ENCODE data around the gene SLC30A9. TPM values are rescaled to one million over a fixed set of nuclear protein-coding genes. Genes with fewer than 3 reads are reported as not detected.

SLC30A9 gene
- total RNA-seq, 1 donor from 2014 or later = 35.9 TPM

GRCh38 chr4:41999321-41999720, 9.0 kb downstream of the SLC30A9 start:
- DNase-seq (ENCODE audit: low read depth in 2 of 2) = no peak

DNA sequence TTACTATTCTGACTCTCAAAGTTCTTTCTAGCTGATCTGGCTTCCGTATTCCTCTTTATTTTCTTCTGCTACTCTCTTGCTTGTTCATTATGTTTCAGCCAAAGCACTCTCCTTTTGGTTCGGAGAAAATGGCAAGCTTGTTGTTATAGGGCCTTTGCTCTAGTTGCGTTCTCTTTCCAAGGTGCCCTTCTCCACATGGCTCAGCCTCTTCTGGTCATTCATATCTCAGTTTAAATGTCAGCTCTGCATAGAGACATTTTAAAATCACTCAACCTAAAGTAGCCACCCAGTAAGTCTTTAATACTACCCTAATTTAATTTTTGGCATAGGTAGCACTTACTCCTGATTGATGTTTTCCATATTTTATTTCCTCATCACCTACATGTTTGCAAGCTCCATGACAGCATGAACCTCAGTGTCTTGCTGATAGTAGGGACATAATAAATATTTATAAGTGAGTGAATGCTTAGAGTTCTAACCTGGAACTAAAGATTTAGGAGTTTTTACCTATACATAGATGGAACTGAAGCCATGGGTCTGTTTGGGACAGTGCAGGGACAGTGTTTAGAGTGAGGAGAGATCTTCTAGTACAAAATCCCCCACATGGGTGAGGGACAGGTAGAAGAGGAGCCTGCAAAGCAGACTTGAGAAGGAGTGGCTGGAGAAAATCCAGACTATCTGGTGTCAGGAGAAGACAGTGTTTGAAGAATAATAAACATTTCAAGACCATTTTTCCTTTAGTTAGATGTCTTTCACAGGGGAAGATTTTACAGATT, 17.9 kb downstream of the SLC30A9 start:
- DNase-seq (ENCODE audit: low read depth in 2 of 2) = no peak

DNA sequence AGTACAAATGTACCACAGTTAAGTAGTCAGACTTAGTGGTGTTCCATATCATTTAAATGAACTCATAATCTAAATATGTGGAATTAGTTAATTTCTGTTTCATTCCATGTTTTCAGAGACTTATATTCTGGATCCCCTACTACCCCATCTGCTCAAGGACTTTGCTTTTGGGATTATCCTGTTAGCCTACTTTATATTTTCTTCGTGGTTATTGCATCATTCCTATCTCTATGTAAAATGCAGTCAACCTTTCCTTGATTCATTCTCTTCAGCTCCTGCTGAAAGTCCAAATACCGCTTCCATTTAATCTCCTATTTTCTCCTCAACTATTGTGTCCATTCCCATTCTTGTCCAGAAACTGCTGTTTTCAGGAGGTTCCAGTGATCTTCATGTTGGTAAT, 25.1 kb downstream of the SLC30A9 start:
- DNase-seq (ENCODE audit: low read depth in 2 of 2) = no peak

GRCh38 chr4:42018451-42018850, 28.1 kb downstream of the SLC30A9 start:
- no peak for DNase-seq (ENCODE audit: low read depth in 2 of 2)

DNA sequence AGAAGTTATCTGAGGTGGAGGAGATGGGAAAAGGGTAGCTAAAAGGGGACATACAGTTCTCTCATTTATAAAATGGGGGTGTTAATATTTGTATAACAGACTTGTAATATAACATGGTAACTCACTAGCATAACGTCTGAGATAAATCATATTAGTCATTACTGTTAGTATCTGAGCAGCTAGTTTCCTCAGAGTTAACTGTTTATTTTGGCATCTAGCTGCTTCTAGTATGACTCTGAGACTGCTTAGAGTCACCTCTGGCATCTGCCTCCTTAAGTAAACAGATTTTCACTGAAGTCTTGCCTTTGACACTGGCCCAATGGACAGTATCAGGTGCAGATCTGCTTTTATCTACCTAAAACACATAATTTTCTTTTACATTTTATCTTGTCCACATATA, 58.1 kb downstream of the SLC30A9 start:
- peak in 1 of 2 donors; percentile 81 for DNase-seq (ENCODE audit: low read depth in 2 of 2)

GRCh38 chr4:42050516-42051249, 60.4 kb downstream of the SLC30A9 start:
- DNase-seq (ENCODE audit: low read depth in 2 of 2) = no peak

- no peak for DNase-seq (ENCODE audit: low read depth in 2 of 2)
These were observed 76.1 kb downstream of the SLC30A9 start for GRCh38 chr4:42066402-42066801.

- no peak for DNase-seq (ENCODE audit: low read depth in 2 of 2)
These were observed 76.9 kb downstream of the SLC30A9 start for GRCh38 chr4:42067264-42067663.

GRCh38 chr4:42070463-42070862, 80.1 kb downstream of the SLC30A9 start:
- no peak for DNase-seq (ENCODE audit: low read depth in 2 of 2)

GRCh38 chr4:42074294-42074693, 84.0 kb downstream of the SLC30A9 start:
- DNase-seq (ENCODE audit: low read depth in 2 of 2) = no peak

DNA sequence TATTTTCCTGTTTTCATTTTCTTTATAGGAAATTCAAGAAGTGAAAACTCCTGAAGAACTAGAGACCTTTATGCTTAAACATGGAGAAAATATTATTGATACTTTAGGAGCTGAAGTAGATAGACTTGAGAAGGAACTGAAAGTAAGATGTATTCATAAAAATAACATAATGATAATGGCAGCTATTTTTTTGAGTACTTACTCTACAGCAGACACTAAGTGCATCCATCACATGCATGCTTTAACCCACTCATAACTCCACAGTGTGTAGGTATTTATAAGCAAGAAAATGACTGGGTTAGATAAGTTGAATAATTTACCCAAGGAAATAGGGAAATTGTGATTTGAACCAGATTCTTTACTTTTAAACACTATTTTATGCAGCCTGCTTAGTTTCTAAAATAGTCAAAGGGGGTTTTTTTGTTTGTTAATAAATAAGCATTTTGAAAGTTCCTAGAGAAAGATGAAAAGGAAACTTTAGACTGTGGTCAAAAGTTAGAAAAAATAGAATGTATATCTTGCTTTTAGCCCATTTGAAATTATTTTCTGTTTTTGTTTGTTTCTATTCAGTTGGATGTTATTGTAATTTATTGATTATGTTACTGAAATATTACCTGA, 88.0 kb downstream of the SLC30A9 start:
- no peak for DNase-seq (ENCODE audit: low read depth in 2 of 2)

DNA sequence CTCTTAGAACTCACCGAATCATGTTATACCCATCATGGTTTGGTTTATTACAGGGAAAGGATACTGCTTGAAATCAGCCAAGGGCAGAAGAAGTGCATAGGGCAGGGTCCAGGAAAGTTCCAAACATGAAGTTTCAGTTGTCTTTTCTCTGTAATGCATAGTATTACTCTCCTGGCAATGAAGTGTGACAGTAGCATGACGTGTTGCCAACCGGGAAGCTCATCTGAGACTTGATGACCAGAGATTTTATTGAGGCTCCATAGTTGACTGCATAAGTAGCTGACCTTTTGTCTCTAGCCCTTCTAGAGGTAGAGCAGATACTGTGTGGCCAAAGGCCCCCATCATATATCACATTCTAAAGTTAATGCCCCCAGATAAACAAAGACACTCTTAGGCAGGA, 90.0 kb downstream of the SLC30A9 start:
- no peak for DNase-seq (ENCODE audit: low read depth in 2 of 2)

GRCh38 chr4:42083816-42084215, 93.5 kb downstream of the SLC30A9 start:
- no peak for DNase-seq (ENCODE audit: low read depth in 2 of 2)

GRCh38 chr4:42088386-42088785, 98.1 kb downstream of the SLC30A9 start:
- no peak for DNase-seq (ENCODE audit: low read depth in 2 of 2)

- DNase-seq (ENCODE audit: low read depth in 2 of 2) = peak in 1 of 2 donors; percentile 3
These were observed 111.2 kb downstream of the SLC30A9 start for GRCh38 chr4:42101446-42101975.

GRCh38 chr4:42104521-42104920, 114.2 kb downstream of the SLC30A9 start:
- no peak for DNase-seq (ENCODE audit: low read depth in 2 of 2)

GRCh38 chr4:42112846-42113245, 122.5 kb downstream of the SLC30A9 start:
- no peak for DNase-seq (ENCODE audit: low read depth in 2 of 2)

DNA sequence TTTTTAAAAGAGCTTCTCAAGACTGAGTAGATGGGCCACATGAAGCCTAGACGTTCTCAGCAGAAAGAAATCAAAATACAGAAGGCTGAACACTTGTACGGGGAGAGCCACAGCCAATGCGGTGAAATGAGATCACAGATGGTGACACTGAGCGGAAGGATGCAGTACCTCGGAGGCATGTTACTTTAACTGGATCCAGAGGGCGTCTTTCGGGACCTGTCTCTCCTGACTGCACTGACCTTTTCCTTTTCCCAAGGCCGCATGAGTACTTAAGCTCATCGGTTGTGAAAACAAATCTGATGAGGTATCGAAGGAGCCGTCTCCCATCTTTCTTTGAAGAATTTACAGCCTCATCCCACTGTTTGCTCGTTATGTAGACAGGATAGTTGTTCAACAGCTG, 129.6 kb downstream of the SLC30A9 start:
- DNase-seq (ENCODE audit: low read depth in 2 of 2) = no peak

DNA sequence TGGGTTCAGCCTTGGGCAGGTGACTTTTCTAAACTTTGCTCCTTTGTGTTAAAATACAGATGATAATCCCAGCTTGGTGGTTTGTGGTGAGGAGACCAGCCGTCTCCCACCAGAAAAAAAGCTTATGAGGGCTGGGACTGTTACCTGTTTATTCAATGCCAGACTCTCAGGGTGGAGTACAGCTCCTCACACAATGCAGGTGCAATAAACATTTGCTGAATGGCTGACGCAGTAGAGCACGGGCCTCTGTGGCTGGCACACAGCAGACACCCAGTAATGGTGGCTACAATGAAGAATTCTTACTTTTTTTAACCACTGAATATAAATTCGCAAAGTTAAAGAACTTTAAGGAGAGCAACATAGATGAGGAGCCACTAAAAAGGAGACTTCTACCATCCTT, 131.9 kb downstream of the SLC30A9 start:
- no peak for DNase-seq (ENCODE audit: low read depth in 2 of 2)

DNA sequence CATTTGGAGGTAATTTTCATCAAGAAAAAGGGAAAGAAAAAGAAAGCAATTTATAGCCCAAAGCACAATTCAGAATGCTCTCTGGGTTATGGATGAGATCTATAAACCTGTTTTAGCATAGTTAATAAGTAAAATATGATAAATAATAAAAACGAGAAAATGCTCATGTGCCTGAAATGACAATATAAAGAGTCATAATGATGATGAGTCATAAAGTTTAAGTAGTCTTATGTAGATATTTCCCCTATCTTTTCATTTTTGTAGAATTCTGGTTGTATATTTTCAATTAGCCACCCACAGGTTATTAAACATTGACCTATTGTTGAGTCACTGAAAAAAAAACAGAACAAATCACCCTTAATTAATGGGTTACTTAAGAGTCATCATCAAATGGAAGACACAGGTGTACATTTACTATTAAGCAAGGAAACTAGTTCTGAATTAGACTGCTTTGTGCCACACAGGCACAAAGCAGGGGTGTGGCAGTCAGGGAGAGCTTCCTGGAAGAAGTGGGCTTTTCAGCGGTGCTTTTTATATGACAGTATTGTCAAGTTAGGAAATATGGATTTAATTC, 132.8 kb downstream of the SLC30A9 start:
- no peak for DNase-seq (ENCODE audit: low read depth in 2 of 2)

- DNase-seq (ENCODE audit: low read depth in 2 of 2) = no peak
These were observed 141.8 kb downstream of the SLC30A9 start for GRCh38 chr4:42132099-42132498.

DNA sequence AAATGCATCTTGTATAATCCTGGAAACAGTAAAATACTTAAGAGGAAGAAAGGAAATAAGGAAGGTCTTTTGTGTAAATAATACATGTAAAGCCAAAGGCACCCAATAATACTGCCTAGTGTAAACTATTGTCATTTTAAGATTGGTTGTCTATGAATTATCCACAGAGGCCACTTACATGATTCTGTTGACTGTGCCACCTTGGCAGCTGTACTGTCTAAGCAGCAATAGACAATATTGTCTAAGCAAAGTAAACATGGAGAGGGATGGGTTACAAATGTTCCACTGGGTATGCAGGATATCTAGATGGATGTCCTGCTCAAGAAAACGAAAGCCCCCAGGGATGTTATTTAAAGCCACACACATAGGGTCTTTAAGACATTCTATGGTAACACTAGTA, 142.7 kb downstream of the SLC30A9 start:
- DNase-seq (ENCODE audit: low read depth in 2 of 2) = no peak

Data from lung microvascular endothelial cell (primary cell).